ENCODE data around the gene NINJ1.

The NINJ1 gene, protein sequence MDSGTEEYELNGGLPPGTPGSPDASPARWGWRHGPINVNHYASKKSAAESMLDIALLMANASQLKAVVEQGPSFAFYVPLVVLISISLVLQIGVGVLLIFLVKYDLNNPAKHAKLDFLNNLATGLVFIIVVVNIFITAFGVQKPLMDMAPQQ

DNA sequence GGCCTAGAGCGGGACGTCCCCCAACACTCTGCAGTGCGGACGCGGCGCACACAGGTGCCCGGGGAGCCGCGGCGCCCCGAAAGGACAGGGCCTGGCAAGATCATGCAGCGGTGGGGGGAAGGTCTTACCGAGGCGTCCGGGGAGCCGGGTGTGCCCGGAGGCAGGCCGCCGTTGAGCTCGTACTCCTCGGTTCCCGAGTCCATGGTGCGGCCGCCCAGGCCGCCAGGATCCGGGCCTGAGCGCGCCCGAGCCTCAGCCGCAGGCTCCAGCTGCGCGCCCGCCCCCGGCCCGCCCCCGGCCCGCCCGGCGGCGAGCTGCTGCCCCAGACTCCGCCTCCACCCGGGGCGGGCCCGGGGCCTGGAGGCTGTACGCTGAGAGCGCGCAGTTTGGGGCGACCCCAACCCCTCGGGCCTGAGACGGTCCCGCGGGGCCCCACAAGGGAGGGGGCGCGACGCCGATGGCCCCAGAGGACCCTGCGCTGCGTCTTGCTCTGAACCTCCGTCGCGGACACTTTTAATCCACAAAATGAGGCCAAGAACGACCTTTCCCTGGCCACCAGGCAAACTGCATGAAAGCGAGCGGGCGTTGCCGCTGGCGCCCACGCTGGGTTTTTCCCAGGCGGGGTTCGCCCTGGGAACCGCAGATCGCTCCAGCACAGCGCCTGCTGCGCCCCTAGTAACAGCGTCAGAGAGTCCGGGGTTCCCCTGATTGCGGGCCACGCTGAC, at the start of gene NINJ1:
Gene NINJ1, minus strand, starts transcription at position 237 of the 725 bp plus-strand sequence. Its CDS starts 34 bp downstream, at position 203.
- peak; percentile 63 for DNase-seq (ENCODE audit: low read depth)

DNA sequence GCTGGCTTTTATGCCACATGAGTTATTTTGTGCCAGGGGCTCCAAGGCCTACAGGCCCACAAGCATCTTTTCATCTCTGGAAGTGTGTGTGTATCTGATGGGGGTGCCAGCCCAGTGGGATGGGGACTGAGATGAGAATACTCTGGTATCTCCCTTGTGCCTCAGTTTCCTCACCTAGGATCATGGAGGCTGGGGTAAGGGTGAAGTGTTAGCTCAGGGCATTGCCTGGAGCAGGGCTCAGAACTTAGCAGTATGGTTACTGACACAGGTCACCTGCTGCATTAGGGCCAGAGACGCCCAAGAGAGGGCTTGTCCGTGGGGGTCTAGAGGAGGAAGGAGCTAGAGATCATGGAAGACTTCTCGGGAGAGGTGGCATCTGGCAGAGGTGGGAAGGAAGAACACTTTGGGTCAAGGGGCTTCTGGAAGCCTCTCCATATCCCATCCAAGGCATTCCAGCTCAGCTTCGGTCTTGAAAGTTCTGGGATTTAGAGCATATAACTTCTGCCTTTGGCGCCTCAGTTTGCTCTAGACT, 49.1 kb upstream of the NINJ1 start:
- DNase-seq (ENCODE audit: low read depth), result no peak

DNA sequence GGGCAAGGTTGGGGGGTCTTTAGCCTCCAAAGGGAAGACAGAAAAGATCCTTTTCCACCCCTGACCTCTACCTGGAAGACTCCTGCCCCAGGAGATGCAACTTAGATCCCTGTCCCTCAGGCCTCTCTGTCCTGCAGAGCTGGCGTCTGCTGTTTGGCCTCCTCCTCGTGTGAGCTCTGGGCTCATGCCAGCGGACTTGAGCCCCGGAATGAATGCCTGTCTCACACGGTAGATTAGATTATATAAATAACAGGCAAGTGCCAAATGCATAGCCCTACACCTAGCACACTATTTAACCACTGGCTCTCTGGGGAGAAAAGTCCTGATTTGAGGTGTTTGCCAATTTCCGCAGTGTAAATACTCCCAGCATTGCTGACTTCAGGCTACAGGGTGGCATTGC, 48.5 kb upstream of the NINJ1 start:
- DNase-seq (ENCODE audit: low read depth), result no peak

DNA sequence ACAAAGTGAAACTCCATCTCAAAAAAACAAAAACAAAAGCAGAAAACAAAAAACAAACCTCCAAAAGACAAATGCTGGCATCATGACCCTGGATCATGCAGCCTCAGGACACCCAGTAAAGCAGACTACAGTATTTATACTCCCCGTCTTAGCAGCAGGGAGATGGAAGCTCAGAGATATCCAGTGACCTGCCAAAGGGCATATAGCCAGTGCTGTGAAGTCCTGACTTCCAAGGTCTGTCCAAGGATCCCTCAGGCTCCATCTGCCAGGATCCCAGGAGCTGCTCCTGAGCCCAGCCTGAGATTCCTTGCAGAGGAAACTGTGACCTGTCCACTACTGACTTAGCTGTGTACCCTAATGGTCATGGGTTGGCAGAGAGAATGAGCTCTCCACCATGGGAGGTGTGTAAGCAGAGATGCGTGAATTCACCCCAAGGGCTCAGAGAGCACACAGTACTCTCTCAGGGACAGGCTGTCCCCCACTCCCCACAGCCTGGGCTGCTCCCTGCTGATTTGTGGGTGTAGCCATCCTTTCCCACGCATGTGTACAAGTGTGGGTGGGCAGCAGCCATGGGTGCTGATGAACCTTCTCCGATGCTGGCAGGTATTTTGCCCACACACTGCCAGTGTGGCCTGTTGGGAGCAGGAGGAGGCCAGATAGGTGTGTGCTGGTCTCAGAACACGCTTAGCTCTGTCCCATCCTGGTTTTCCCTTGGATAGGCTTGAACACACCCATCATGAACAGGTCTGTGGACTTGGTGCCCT, 47.8 kb upstream of the NINJ1 start:
- no peak for DNase-seq (ENCODE audit: low read depth)

DNA sequence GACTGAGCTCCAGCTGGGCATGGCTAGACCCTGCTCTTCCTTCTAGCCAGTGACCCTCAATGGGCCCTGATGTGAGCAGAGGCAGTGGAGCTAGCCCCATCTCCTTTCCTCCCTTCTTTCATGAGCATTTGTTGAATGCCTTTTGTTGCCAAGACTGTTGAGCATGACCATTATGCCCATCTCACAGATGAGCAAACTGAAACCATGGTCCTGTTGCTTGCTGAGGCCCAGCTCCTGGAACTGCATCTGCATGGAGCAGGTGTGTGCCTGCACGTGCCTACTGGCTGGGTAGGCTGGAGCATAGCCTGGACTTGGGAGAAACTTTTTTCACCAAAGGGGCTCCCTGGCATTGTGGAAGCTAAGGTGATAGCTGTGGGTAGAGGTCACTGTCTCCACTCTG, 46.9 kb upstream of the NINJ1 start:
- DNase-seq (ENCODE audit: low read depth), result no peak

DNA sequence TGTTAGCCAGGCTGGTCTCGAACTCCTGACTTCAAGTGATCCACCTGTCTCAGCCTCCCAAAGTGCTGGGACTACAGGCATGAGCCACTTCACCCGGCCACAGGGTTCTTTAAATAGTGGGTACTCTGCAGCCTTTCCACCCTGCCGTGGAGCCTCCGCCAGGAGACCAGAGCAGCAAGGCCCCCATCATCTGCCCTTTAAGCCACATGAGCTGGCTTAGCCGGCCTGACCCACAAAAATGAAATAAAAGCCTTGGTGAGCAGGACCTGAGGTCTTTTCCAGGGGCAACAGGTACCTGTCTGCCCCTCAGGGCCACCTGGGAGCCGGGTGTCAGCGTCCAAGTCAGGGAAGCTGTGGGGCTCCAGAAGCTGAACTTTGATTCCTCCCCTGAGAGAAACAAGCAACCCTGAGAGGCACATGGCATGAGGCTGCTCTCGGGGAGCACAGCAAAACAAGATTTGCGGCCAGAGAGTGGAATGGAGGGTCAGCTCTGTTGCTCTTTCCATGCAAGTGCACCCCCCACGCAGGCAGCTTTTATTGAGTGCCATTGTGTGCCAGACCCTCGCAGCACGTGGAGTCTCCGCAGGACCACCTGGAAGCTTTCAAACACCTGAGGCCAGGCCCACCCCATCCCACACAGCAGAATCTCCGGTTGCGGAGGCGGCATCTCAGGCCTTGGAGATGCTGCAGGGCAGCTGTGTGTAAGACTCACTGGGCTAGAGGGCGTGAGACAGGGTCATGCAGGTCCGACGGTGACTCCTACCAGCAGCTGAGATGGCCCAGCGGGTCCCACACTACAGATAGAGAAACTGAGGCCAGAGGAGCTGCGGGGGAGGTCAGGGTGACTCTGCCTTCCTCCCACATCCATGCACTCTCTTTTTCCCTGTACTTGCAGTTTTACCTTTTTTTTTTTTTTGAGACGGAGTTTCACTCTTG, 45.1 kb upstream of the NINJ1 start:
- no peak for DNase-seq (ENCODE audit: low read depth)

DNA sequence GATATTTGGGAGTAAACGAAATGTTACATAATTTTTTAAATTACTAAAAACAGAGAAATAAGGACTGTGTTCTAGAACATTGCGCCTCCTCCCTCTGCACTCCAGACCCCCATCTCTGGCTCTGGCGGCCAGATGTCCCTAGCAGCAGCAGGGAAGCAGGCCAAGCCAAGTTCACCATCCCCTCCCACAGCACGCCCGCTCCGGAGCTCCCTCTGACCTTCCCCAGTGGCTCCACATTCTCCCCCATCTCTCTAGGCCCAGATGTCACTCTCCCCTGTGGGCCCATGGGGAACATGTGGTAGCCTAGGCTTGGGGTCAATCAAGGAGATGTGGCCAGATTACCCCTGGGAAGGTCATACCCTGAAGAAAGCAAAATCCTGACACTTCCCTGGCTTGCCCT, 43.6 kb upstream of the NINJ1 start:
- no peak for DNase-seq (ENCODE audit: low read depth)

DNA sequence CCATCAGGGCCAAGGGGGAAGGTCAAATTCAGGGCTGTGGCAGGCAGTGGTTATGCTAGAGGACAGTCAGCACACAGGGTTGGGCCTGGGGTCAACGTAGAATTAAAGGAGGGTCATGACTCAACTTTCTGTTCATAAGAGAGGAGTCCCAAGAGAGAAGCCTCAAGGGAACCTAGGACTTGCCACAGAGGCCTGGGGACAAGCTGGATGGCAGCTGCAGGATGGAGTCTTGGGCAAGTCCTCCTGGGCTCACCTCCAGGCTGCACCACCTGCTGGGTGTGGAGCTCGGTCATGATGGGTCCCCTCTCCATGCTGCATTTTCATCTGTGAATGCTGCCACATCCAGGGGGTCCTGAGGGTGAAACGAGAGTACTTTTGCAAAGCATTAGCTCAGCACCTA, 40.9 kb upstream of the NINJ1 start:
- DNase-seq (ENCODE audit: low read depth), result no peak

DNA sequence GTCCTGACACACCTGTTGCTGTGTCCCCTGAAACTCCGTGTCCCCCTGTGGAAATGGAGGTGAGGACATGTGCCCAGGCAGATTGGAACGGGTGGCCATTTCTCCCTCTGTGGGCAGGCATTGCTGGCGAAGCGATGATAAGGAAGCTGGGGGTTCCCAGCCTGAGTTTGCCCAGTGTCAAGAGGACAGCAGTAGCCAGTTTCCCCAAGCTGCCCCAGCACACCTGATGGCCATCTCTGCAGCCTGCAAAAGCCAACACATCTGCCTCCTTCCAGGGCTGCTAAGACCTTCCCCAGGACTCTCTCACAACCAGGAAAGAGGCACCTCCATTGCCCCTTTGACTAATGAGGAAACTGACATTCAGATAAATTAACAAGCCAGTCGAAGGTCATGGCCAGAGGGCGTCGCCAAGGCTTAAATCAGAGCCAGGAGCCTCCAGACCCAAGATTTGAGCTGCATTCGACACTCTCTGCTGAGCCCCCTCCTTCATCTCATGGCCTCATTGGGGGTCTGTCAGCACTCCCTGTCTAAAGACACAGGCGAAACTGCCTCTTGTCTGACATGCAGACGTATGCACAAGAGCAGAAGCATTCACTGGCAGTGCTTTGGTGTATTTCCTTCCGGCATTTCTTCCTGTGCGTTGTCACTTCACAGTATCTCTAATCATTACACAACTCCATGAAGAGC, 39.5 kb upstream of the NINJ1 start:
- no peak for DNase-seq (ENCODE audit: low read depth)

DNA sequence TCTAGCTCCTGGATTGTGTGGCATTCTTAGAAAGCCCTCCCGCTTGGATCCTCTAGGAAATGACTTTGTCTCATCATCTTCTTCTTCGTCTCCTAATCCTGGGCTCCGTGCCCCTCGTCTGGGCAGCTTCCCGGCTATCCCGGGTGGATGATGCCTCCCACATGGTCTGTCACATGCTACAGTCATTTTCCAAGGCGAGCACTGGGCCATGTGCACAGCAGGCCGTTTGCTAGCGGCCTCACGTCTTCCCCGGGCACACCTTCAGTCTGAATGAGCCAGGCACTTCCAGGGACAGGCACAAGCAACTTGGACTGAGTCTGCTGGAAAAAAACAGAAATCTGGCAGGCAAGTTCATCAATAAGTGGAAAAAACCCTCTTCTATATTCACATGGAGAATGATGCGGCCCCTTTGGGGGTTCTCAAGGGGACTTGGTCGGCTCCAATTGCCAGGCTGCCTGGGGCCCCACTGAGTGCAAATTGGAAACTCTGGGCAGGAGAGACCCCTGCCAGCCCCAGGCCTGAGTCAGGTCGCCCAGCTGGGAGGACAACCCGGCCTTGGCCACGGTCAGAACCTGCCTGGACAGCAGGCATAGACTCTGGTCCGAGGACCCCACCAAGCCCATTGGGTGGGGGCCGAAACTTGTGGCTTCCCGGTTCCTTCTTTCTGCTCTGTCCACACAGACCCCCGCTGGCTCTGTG, 38.8 kb upstream of the NINJ1 start:
- no peak for DNase-seq (ENCODE audit: low read depth)

DNA sequence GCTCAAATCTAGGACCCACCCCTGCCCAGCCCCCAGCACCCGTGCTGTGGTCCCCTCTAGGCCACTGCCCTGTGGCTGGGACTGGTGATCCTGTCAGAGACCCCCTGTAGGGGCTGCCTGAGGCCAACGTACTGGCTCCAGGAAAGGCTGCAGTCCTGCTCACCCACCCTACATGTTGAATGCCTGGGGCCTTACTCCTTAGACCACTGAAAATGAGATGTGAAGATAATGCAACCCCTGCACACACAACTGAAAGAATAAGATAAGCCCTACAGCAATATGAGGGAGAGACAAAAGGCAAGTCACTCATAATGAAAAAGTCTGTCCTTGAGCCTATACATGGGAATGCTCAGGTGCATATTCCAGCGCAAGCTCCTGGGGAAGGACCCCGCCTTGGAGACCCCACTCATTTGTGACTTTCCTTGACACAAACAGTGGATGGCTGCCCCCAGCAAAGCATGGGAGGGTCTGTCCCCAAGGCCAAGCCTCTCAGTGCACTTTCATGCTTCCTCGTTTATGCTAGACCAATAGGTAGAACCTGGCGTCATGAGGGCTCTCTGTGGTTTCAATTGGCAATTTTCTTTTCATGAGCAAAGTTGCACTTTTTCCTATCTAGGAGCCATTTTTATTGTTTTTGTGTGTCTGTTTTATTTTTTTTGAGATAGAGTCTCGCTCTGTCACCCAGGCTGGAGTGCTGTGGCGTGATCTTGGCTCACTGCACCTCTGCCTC, 37.4 kb upstream of the NINJ1 start:
- no peak for DNase-seq (ENCODE audit: low read depth)

DNA sequence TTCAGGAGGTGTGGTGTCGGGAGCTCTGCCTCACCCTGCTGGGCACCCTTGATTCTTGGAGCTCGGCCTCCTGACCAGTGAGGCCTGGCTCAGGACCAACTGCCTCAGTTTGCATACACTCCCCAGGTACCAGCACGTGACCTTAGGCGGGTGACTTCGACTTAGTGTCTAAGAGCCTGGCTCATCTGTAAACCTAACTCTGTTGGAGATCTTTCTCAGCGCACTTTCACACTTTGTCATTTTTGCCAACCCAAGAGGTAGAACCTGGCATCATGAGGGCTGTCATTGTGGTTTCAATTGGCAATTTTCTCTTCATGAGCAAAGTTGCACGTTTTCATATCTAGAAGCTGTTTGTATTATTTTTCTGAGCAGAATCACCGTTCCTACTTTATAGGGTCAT, 36.5 kb upstream of the NINJ1 start:
- no peak for DNase-seq (ENCODE audit: low read depth)

DNA sequence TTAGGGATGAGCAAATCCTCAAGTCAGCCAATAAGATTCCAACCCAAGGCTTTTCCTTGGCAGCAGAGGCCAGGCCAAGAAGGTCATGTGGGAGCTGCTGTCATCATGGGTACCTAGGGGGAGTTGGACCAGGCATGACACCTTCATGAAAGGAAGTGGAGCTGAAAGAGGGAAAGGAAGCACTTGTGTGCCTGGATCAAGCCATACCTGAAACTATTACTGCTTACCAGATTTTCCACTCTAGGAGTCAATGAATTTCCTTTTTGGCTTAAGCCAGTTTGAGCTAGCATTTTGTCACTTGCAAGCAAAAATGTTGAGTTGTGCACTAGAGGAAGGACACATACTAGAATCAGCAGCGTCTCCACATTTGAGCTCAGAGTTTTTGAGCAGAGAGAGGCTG, 35.4 kb upstream of the NINJ1 start:
- DNase-seq (ENCODE audit: low read depth), result no peak

DNA sequence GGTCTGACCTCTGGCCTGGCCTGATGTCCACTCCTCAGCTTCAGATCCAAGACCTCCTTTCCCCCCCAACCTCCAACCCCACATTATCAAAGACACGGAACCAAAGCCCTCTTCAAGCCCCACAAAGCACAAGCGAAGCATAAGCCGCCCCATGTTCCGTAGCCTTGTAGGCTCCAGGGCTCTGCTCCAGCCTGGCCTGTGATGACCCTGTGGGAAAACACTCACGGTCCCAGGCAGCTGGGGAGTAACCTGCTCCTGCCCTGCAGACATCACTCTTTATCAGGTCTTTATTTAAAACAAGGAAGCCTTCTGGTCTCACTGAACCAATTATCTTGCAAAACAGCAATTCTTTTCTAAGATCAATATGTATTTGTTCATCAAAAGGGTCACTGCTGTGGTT, 34.5 kb upstream of the NINJ1 start:
- no peak for DNase-seq (ENCODE audit: low read depth)

DNA sequence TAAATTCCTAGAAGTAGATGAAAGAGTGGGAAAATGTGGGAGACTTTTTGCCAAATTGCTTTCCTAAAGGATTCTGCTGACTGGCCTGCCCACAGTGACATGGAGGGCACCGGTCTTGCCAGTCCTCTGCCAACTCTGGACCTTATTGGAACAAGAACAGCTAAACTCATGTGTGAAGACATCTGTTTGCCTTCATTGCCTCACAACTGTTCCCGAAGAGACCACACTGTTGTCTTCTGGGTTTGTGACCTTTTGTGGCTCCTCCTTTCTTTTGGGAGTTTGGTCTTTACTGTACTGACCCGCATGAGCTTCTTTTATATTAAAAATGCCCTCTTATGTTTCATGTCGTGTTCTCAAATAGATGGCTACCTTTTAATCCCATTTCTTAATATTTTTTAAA, 33.8 kb upstream of the NINJ1 start:
- DNase-seq (ENCODE audit: low read depth), result no peak

DNA sequence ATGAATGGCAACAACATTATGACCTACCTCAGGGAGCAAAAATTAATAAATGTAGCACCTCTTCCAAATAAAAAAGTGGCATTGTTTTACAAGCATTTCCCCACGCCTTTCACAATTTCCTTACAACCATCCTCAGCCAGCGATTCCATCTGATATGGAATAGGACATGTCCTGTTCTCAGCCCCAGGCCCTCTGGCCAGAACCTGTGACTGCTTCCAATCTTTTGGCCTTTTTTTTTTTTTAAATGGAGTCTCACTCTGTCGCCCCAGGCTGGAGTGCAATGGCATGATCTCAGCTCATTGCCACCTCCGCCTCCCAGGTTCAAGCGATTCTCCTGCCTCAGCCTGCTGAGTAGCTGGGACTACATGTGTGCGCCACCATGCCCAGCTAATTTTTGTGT, 33.1 kb upstream of the NINJ1 start:
- DNase-seq (ENCODE audit: low read depth), result no peak

DNA sequence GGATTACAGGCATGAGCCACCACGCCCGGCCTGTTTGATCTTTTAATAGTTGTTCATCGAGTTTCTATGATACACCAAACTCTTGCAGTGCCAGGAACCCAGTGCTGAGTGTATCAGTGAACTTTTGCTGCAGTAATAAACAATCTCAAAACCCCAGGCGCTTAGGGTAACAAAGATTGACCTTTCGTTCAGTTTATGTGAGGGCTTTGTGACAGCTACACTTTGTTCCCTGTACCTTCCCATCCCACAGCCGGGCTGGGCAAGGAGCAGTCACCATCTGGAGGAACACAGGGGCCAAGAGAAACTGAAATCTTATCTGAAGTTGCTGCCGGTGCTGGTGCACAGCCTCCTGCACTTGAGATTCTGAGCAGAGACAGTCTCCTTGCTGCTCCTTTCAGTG, 32.6 kb upstream of the NINJ1 start:
- no peak for DNase-seq (ENCODE audit: low read depth)

DNA sequence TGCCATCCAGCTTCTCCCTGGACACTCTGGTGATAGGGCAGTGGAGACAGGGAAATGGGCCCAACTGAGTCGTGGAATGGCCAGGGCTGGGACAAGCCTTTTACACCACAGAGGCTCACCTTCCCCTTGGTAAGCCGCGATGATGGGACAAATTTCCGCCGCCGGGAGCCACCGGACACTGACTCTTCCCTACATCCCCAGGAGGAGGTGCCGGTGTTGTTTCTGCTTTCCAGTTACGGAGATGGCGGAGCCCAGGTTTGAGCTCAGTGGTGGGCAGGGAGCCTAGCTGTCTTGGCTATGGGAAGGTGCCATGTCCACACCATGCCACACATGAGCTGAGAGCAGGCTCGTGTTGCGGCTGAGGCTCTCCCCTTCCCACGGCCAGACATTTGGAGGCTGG, 30.0 kb upstream of the NINJ1 start:
- DNase-seq (ENCODE audit: low read depth), result no peak

DNA sequence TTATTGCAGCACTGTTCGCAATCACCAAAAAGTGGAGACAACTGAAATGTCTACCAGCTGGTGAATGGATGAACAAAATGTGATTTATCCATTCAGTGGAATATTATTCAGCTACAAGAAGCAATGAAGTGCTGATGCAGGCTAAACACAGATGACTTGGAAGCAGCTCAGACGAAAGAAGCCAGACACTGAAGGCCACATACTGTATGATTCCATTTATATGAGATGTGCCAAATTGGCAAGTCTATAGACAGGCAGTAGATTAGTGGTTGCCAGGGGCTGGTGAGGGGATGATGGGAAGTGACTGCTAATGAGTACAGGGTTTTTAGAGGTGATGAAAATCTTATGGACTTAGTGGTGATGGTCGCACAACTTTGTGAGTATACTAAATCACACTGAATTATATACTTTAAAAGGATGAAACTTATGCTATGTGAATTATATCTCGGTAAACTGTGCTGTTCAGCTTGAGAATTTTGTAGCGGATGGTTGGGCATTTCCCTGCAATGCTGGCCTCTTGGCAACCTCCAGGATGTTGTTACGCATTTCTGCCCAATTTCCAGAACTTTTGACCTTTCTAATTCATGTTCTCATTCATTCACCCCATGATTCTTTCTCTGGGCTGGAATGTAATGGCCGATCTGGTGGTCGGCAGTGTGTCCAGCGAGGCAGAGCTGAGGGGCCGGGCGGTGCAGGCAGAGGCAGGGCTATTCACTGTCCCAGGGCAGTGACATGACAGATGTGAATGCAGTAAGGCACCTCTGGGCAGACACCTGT, 27.9 kb upstream of the NINJ1 start:
- DNase-seq (ENCODE audit: low read depth), result no peak

All from activated T-helper 1 cell treated with Interleukin-2 at 50 U/mL for 16 hours (primary cell).